PC-3 (cell line): ENCODE measurements around the gene TAF9B.

Source experiments
- CTCF ChIP-seq: fragments of 300-600 bp; sonication (generic); conservative IDR thresholded peaks from 2 replicates; pipeline ENCODE4 v1.5.1; 2017; ENCODE audit warnings: antibody characterized with exemption, low read depth, mild to moderate bottlenecking, low read length
- EZH2 ChIP-seq: fragments of 300-600 bp; sonication (generic); IDR thresholded peaks from one replicate; pipeline ENCODE4 v1.6.1; 2017; ENCODE audit warnings: antibody characterized with exemption, mild to moderate bottlenecking, low read length; ENCODE audit not compliant: unreplicated experiment
- EZH2phosphoT487 ChIP-seq: fragments of 300-600 bp; sonication (generic); IDR thresholded peaks from 2 replicates; pipeline ENCODE4 v1.6.1; 2018; ENCODE audit warnings: mild to moderate bottlenecking, antibody characterized with exemption, low read length, borderline replicate concordance

- TF ChIP-seq CTCF (peak; percentile 61), EZH2phosphoT487 (no peak), EZH2 (no peak)
Measured at GRCh38 chrX:78119521-78120227, 19.8 kb downstream of the TAF9B start.
